WTC11 (cell line): ENCODE data around the gene SPRR2D.

Source experiments
- FOXJ3 ChIP-seq: sonication (generic); formaldehyde crosslinking; IDR thresholded peaks from 2 replicates; pipeline ENCODE4 v1.9.0; 2021; ENCODE audit warnings: missing genetic modification reagents, mild to moderate bottlenecking, borderline replicate concordance
- FOXK1 ChIP-seq: sonication (generic); formaldehyde crosslinking; IDR thresholded peaks from 2 replicates; pipeline ENCODE4 v1.8.0; 2022; ENCODE audit warnings: mild to moderate bottlenecking, moderate library complexity, missing genetic modification reagents
- IRF2 ChIP-seq: sonication (generic); formaldehyde crosslinking; IDR thresholded peaks from 2 replicates; pipeline ENCODE4 v1.8.0; 2022; ENCODE audit warnings: low read depth, missing genetic modification reagents, borderline replicate concordance
- TEAD4 ChIP-seq: sonication (generic); formaldehyde crosslinking; IDR thresholded peaks from 2 replicates; pipeline ENCODE4 v1.8.0; 2022; ENCODE audit warnings: mild to moderate bottlenecking, missing genetic modification reagents
- TP53 ChIP-seq: sonication (generic); formaldehyde crosslinking; IDR thresholded peaks from 2 replicates; pipeline ENCODE4 v1.8.1; 2023; ENCODE audit warnings: mild to moderate bottlenecking, missing genetic modification reagents
- TF ChIP-seq, protein P1 (sequence below): fragments of 200-600 bp; IDR thresholded peaks from 2 replicates; pipeline ENCODE4 v1.8.0; 2022; ENCODE audit warnings: antibody characterized with exemption
- TF ChIP-seq, protein P2 (sequence below): sonication (generic); formaldehyde crosslinking; IDR thresholded peaks from 2 replicates; pipeline ENCODE4 v1.8.1; 2023; ENCODE audit warnings: mild to moderate bottlenecking, moderate library complexity, missing genetic modification reagents
- TF ChIP-seq, protein P3 (sequence below): sonication (generic); formaldehyde crosslinking; IDR thresholded peaks from 2 replicates; pipeline ENCODE4 v1.8.0; 2022; ENCODE audit warnings: mild to moderate bottlenecking, missing genetic modification reagents
- TF ChIP-seq, protein P4 (sequence below): sonication (generic); formaldehyde crosslinking; IDR thresholded peaks from 2 replicates; pipeline ENCODE4 v1.8.1; 2022; ENCODE audit warnings: low read depth, missing genetic modification reagents, borderline replicate concordance
- TF ChIP-seq, protein P5 (sequence below): sonication (generic); formaldehyde crosslinking; IDR thresholded peaks from 2 replicates; pipeline ENCODE4 v1.8.0; 2022; ENCODE audit warnings: missing genetic modification reagents
- TF ChIP-seq, protein P6 (sequence below): sonication (generic); formaldehyde crosslinking; IDR thresholded peaks from 2 replicates; pipeline ENCODE4 v1.8.0; 2023; ENCODE audit warnings: missing genetic modification reagents, mild to moderate bottlenecking, borderline replicate concordance
- TF ChIP-seq, protein P7 (sequence below): sonication (generic); formaldehyde crosslinking; IDR thresholded peaks from 2 replicates; pipeline ENCODE4 v1.8.0; 2022; ENCODE audit warnings: mild to moderate bottlenecking, missing genetic modification reagents

DNA sequence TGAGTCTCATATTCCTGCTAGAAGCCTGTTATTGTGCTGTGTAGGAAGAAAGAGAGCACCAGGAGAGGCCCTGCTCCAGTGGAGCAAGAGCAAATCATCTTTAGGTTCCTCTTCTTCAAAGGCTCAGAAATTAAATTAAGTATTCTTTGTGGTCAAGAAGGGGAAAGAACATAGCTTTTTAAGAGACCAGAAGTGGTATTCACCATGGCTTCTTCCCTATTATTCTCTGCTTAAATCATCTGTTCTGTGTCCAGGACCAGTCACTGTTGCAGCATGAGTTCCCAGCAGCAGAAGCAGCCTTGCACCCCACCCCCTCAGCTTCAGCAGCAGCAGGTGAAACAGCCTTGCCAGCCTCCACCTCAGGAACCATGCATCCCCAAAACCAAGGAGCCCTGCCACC, 8.8 kb downstream of the SPRR2D start:
- TF ChIP-seq, protein P1, sequence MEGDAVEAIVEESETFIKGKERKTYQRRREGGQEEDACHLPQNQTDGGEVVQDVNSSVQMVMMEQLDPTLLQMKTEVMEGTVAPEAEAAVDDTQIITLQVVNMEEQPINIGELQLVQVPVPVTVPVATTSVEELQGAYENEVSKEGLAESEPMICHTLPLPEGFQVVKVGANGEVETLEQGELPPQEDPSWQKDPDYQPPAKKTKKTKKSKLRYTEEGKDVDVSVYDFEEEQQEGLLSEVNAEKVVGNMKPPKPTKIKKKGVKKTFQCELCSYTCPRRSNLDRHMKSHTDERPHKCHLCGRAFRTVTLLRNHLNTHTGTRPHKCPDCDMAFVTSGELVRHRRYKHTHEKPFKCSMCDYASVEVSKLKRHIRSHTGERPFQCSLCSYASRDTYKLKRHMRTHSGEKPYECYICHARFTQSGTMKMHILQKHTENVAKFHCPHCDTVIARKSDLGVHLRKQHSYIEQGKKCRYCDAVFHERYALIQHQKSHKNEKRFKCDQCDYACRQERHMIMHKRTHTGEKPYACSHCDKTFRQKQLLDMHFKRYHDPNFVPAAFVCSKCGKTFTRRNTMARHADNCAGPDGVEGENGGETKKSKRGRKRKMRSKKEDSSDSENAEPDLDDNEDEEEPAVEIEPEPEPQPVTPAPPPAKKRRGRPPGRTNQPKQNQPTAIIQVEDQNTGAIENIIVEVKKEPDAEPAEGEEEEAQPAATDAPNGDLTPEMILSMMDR: no peak
- no peak for TF ChIP-seq TEAD4 (CRISPR knock-in tag)
- TF ChIP-seq IRF2 (CRISPR knock-in tag): no peak
- TF ChIP-seq, protein P2, sequence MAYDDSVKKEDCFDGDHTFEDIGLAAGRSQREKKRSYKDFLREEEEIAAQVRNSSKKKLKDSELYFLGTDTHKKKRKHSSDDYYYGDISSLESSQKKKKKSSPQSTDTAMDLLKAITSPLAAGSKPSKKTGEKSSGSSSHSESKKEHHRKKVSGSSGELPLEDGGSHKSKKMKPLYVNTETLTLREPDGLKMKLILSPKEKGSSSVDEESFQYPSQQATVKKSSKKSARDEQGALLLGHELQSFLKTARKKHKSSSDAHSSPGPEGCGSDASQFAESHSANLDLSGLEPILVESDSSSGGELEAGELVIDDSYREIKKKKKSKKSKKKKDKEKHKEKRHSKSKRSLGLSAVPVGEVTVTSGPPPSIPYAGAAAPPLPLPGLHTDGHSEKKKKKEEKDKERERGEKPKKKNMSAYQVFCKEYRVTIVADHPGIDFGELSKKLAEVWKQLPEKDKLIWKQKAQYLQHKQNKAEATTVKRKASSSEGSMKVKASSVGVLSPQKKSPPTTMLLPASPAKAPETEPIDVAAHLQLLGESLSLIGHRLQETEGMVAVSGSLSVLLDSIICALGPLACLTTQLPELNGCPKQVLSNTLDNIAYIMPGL (CRISPR knock-in tag): no peak
- TF ChIP-seq, protein P3, sequence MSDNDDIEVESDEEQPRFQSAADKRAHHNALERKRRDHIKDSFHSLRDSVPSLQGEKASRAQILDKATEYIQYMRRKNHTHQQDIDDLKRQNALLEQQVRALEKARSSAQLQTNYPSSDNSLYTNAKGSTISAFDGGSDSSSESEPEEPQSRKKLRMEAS (CRISPR knock-in tag): no peak
- TF ChIP-seq, protein P4, sequence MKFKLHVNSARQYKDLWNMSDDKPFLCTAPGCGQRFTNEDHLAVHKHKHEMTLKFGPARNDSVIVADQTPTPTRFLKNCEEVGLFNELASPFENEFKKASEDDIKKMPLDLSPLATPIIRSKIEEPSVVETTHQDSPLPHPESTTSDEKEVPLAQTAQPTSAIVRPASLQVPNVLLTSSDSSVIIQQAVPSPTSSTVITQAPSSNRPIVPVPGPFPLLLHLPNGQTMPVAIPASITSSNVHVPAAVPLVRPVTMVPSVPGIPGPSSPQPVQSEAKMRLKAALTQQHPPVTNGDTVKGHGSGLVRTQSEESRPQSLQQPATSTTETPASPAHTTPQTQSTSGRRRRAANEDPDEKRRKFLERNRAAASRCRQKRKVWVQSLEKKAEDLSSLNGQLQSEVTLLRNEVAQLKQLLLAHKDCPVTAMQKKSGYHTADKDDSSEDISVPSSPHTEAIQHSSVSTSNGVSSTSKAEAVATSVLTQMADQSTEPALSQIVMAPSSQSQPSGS: no peak
- TF ChIP-seq, protein P5, sequence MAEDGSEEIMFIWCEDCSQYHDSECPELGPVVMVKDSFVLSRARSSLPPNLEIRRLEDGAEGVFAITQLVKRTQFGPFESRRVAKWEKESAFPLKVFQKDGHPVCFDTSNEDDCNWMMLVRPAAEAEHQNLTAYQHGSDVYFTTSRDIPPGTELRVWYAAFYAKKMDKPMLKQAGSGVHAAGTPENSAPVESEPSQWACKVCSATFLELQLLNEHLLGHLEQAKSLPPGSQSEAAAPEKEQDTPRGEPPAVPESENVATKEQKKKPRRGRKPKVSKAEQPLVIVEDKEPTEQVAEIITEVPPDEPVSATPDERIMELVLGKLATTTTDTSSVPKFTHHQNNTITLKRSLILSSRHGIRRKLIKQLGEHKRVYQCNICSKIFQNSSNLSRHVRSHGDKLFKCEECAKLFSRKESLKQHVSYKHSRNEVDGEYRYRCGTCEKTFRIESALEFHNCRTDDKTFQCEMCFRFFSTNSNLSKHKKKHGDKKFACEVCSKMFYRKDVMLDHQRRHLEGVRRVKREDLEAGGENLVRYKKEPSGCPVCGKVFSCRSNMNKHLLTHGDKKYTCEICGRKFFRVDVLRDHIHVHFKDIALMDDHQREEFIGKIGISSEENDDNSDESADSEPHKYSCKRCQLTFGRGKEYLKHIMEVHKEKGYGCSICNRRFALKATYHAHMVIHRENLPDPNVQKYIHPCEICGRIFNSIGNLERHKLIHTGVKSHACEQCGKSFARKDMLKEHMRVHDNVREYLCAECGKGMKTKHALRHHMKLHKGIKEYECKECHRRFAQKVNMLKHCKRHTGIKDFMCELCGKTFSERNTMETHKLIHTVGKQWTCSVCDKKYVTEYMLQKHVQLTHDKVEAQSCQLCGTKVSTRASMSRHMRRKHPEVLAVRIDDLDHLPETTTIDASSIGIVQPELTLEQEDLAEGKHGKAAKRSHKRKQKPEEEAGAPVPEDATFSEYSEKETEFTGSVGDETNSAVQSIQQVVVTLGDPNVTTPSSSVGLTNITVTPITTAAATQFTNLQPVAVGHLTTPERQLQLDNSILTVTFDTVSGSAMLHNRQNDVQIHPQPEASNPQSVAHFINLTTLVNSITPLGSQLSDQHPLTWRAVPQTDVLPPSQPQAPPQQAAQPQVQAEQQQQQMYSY (CRISPR knock-in tag): no peak
- TF ChIP-seq TP53 (CRISPR knock-in tag): no peak
- no peak for TF ChIP-seq FOXJ3 (CRISPR knock-in tag)
- TF ChIP-seq, protein P6, sequence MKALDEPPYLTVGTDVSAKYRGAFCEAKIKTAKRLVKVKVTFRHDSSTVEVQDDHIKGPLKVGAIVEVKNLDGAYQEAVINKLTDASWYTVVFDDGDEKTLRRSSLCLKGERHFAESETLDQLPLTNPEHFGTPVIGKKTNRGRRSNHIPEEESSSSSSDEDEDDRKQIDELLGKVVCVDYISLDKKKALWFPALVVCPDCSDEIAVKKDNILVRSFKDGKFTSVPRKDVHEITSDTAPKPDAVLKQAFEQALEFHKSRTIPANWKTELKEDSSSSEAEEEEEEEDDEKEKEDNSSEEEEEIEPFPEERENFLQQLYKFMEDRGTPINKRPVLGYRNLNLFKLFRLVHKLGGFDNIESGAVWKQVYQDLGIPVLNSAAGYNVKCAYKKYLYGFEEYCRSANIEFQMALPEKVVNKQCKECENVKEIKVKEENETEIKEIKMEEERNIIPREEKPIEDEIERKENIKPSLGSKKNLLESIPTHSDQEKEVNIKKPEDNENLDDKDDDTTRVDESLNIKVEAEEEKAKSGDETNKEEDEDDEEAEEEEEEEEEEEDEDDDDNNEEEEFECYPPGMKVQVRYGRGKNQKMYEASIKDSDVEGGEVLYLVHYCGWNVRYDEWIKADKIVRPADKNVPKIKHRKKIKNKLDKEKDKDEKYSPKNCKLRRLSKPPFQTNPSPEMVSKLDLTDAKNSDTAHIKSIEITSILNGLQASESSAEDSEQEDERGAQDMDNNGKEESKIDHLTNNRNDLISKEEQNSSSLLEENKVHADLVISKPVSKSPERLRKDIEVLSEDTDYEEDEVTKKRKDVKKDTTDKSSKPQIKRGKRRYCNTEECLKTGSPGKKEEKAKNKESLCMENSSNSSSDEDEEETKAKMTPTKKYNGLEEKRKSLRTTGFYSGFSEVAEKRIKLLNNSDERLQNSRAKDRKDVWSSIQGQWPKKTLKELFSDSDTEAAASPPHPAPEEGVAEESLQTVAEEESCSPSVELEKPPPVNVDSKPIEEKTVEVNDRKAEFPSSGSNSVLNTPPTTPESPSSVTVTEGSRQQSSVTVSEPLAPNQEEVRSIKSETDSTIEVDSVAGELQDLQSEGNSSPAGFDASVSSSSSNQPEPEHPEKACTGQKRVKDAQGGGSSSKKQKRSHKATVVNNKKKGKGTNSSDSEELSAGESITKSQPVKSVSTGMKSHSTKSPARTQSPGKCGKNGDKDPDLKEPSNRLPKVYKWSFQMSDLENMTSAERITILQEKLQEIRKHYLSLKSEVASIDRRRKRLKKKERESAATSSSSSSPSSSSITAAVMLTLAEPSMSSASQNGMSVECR (CRISPR knock-in tag): no peak
- TF ChIP-seq, protein P7, sequence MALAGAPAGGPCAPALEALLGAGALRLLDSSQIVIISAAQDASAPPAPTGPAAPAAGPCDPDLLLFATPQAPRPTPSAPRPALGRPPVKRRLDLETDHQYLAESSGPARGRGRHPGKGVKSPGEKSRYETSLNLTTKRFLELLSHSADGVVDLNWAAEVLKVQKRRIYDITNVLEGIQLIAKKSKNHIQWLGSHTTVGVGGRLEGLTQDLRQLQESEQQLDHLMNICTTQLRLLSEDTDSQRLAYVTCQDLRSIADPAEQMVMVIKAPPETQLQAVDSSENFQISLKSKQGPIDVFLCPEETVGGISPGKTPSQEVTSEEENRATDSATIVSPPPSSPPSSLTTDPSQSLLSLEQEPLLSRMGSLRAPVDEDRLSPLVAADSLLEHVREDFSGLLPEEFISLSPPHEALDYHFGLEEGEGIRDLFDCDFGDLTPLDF: no peak
- TF ChIP-seq FOXK1 (CRISPR knock-in tag): no peak
